ENCODE measurements around the gene NEURL1. TPM values are rescaled to one million over a fixed set of nuclear protein-coding genes. Genes with fewer than 3 reads are reported as not detected.

NEURL1 gene
- total RNA-seq, 1 experiment from 2014 or later = 4.1 TPM

- Histone ChIP-seq H3K36me3 (no peaks in the 10 kb centered on the region), H3K4me1 (peaks cover 20% of the 10 kb centered on the region), H3K27ac (no peak overlapping the region), H3K9me3 (replicated peaks) (no peaks in the 10 kb centered on the region), H3K4me3 (no peak overlapping the region), H3K27me3 (no peaks in the 10 kb centered on the region)
- DNase-seq = no peak
Measured at GRCh38 chr10:103637011-103637410, 143.5 kb downstream of the NEURL1 start.

GRCh38 chr10:103637927-103638557 lies 144.5 kb downstream of the NEURL1 start:
- Histone ChIP-seq H3K36me3 (no peaks in the 10 kb centered on the region), H3K27me3 (no peaks in the 10 kb centered on the region), H3K4me1 (peaks cover 17% of the 10 kb centered on the region), H3K4me3 (no peak overlapping the region), H3K27ac (no peak overlapping the region), H3K9me3 (replicated peaks) (no peaks in the 10 kb centered on the region)
- no peak for DNase-seq

GRCh38 chr10:103638948-103639347 lies 145.4 kb downstream of the NEURL1 start:
- Histone ChIP-seq H3K27ac (no peak overlapping the region), H3K9me3 (replicated peaks) (no peaks in the 10 kb centered on the region), H3K4me3 (no peak overlapping the region), H3K27me3 (no peaks in the 10 kb centered on the region), H3K4me1 (peaks cover 19% of the 10 kb centered on the region), H3K36me3 (no peaks in the 10 kb centered on the region)
- no peak for DNase-seq

DNA sequence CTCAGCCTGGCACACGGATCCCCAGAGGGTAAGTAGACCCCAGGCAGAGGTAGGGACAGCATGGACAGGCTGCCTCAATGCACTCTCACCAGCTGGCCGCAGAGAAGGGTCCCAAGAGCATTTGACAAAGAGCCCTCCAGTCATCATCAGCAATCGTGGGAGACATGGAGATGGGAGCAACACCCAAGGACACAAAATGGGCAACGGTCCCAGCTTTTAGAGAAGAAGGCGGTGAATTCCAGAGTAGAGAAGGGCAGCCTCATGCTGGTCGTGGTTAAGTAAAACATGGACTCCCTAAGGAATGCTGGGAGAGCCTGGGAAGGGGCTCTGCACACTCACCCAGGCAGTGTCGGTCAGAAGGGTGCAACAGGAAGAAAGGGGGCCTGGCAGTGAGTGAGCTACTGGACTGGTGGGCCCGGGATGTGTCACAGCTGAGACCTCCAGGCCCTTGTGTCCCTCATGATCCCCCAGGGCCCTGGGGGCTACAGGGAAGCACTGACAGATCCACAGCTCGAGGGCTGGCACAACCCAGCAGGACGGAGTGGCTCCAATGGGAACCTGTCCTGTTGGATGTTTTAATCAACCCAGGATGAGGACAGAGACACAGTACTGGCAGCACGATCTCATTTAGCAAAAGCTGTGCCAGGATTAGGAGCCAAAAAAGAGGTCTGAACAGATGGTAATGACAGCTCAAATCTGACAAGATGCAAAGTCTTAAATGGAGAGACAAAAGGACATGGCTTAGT lies 147.1 kb downstream of the NEURL1 start:
- Histone ChIP-seq H3K4me3 (no peak overlapping the region), H3K9me3 (replicated peaks) (no peaks in the 10 kb centered on the region), H3K4me1 (peaks cover 30% of the 10 kb centered on the region), H3K27ac (no peak overlapping the region), H3K27me3 (no peaks in the 10 kb centered on the region), H3K36me3 (no peaks in the 10 kb centered on the region)
- DNase-seq = no peak

GRCh38 chr10:103641326-103641725 lies 147.8 kb downstream of the NEURL1 start:
- Histone ChIP-seq H3K27ac (no peak overlapping the region), H3K4me3 (no peak overlapping the region), H3K4me1 (peaks cover 31% of the 10 kb centered on the region), H3K27me3 (no peaks in the 10 kb centered on the region), H3K36me3 (no peaks in the 10 kb centered on the region), H3K9me3 (replicated peaks) (no peaks in the 10 kb centered on the region)
- DNase-seq = no peak

Other genes starting within 250 kb of the NEURL1 start
- not detected in 2 replicates for gene RPEL1, start 247.8 kb upstream of the NEURL1 start, total RNA-seq (2014; rRNA removed; shearing (Covaris generic))
- gene INA, start 216.6 kb upstream of the NEURL1 start, total RNA-seq (2014; rRNA removed; shearing (Covaris generic)) = not detected in 2 replicates
- 25.0 and 28.9 TPM in 2 replicates for gene PCGF6, start 142.6 kb upstream of the NEURL1 start, total RNA-seq (2014; rRNA removed; shearing (Covaris generic))
- 20.7 and 23.2 TPM in 2 replicates for gene TAF5, start 125.7 kb upstream of the NEURL1 start, total RNA-seq (2014; rRNA removed; shearing (Covaris generic))
- 307 and 321 TPM in 2 replicates for gene ATP5MK, start 97.2 kb upstream of the NEURL1 start, total RNA-seq (2014; rRNA removed; shearing (Covaris generic))
- 76.1 and 80.0 TPM in 2 replicates for gene PDCD11, start 97.1 kb upstream of the NEURL1 start, total RNA-seq (2014; rRNA removed; shearing (Covaris generic))
- gene CALHM2, start 41.3 kb upstream of the NEURL1 start, total RNA-seq (2014; rRNA removed; shearing (Covaris generic)) = 34.8 and 35.0 TPM in 2 replicates
- gene CALHM1, start 34.8 kb upstream of the NEURL1 start, total RNA-seq (2014; rRNA removed; shearing (Covaris generic)) = 0.02 and 0.13 TPM in 2 replicates
- gene CALHM3, start 14.5 kb upstream of the NEURL1 start, total RNA-seq (2014; rRNA removed; shearing (Covaris generic)) = not detected in 2 replicates